OCI-LY7 (cell line): Measurements from ENCODE around the gene SERPINA3.

Source experiments
- CTCF ChIP-seq: fragments of 200-600 bp; sonication (generic); conservative IDR thresholded peaks from 2 replicates; pipeline ENCODE4 v1.5.1; 2014; ENCODE audit warnings: mild to moderate bottlenecking, antibody characterized with exemption, low read length, moderate library complexity, mixed read lengths
- EZH2phosphoT487 ChIP-seq: fragments of 200-600 bp; sonication (generic); IDR thresholded peaks from 2 replicates; pipeline ENCODE4 v1.6.1; 2018; ENCODE audit warnings: low read depth, borderline replicate concordance, mild to moderate bottlenecking, mixed run types, antibody characterized with exemption, low read length, moderate library complexity, mixed read lengths

- no peak for TF ChIP-seq CTCF
- TF ChIP-seq EZH2phosphoT487 = no peak
These were observed 36.6 kb downstream of the SERPINA3 start for GRCh38 chr14:94648801-94649200.
